Caco-2 (cell line): ENCODE data around the gene NTSR2. TPM values are rescaled to one million over a fixed set of nuclear protein-coding genes. Genes with fewer than 3 reads are reported as not detected.

Experiments used
- BruUV-seq: library from RNA; stranded (reverse); fragments of 400-500 nt; replicated peaks from 2 replicates; lab custom pipeline; 2021; lab: Mats Ljungman, UMichigan
- CTCF ChIA-PET: fragments of 300-600 bp; sonication (Branson Sonifier 250); formaldehyde crosslinking; loops from one replicate; lab custom pipeline; 2022; ENCODE audit warnings: antibody characterized with exemption; lab: Charles Lee
- POLR2A ChIA-PET: fragments of 300-600 bp; sonication (Branson Sonifier 250); formaldehyde crosslinking; loops from one replicate; lab custom pipeline; 2022; ENCODE audit warnings: antibody characterized with exemption; lab: Charles Lee
- DNase-seq, 2 experiments: peaks; one replicate each; pipeline versions ENCODE4 v3.0.0 to v3.0.0-alpha.2; 2020 to 2022
- H3K27me3 ChIP-seq: replicated peaks from 2 replicates; pipeline ENCODE4 v1.6.0; 2011; ENCODE audit warnings: low read length; ENCODE audit not compliant: control insufficient read depth, insufficient read depth
- H3K36me3 ChIP-seq: 2 replicates; pipeline ENCODE4 v1.5.1; 2011; ENCODE audit warnings: low read length; ENCODE audit not compliant: control insufficient read depth, insufficient read depth
- H3K4me1 ChIP-seq: fragments of 250-450 bp; sonication (Bioruptor Pico); 2 replicates; pipeline ENCODE4 v1.5.1; 2020; ENCODE audit warnings: mild to moderate bottlenecking
- H3K4me3 ChIP-seq: 2 replicates; pipeline ENCODE4 v1.5.1; 2011; ENCODE audit warnings: low read depth, mild to moderate bottlenecking, control low read depth, low read length
- H3K9me3 ChIP-seq: fragments of 250-450 bp; sonication (Bioruptor Pico); 2 replicates; pipeline ENCODE4 v1.5.1; 2020; ENCODE audit warnings: mild to moderate bottlenecking, moderate library complexity
- H3K27ac Mint-ChIP-seq: one replicate; pipeline ENCODE4 v1.8.0; 2022; ENCODE audit warnings: mixed read lengths; ENCODE audit not compliant: unreplicated experiment
- H3K27me3 Mint-ChIP-seq: one replicate; pipeline ENCODE4 v1.8.0; 2022; ENCODE audit warnings: mixed read lengths; ENCODE audit not compliant: insufficient read depth, unreplicated experiment
- H3K36me3 Mint-ChIP-seq: one replicate; pipeline ENCODE4 v1.8.0; 2022; ENCODE audit warnings: mild to moderate bottlenecking, mixed read lengths; ENCODE audit not compliant: insufficient read depth, unreplicated experiment
- H3K4me1 Mint-ChIP-seq: one replicate; pipeline ENCODE4 v1.8.0; 2022; ENCODE audit warnings: low read depth, mixed read lengths; ENCODE audit not compliant: unreplicated experiment
- H3K4me3 Mint-ChIP-seq: one replicate; pipeline ENCODE4 v1.8.0; 2022; ENCODE audit warnings: mild to moderate bottlenecking, moderate library complexity, mixed read lengths; ENCODE audit not compliant: unreplicated experiment
- H3K9me3 Mint-ChIP-seq: one replicate; pipeline ENCODE4 v1.8.0; 2022; ENCODE audit warnings: mixed read lengths; ENCODE audit not compliant: unreplicated experiment
- CTCF ChIP-seq, 2 experiments: fragments of 200-600 bp in 1 of 2; IDR thresholded peaks; 1 replicate in 1 of 2; 2 replicates in 1 of 2; pipeline versions ENCODE4 v1.5.1 to v1.8.0; 2011 to 2022; ENCODE audit warnings: antibody characterized with exemption in 1 of 2, control low read depth in 1 of 2, inconsistent platforms in 1 of 2, low read depth in 1 of 2, low read length in 1 of 2, mild to moderate bottlenecking in 1 of 2, moderate library complexity in 1 of 2; ENCODE audit not compliant: insufficient read depth in 1 of 2, severe bottlenecking in 1 of 2, unreplicated experiment in 1 of 2
- intact Hi-C: fragments of 100-400 bp; cut with micrococcal nuclease; formaldehyde crosslinking; loops from one replicate; pipeline ENCODE4 v1.10.0; 2022; ENCODE audit not compliant: unreplicated experiment
- total RNA-seq: library from RNA; stranded (reverse); gene quantifications from 2 replicates; pipeline ENCODE4 v1.2.3, GENCODE V29; 2022

The NTSR2 gene
- total RNA-seq, 1 experiment from 2014 or later, result not detected

DNA sequence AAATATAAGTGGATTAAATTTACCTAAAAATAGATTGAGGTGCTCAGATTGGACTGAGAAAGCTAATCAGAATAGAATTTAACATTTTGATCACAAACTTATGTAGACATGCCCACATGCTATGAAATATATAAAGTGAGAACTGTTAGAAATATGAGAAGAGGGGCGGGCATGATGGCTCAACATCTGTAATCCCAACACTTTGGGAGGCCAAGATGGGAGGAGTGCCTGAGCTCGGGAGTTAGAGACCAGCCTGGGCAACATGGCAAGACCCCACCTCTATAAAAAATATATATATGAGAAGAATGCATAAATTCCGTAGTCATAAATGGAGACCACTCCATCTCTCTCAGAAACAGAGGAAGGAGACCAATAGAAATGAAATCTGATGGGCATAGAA is 25.7 kb downstream of the NTSR2 start:
- Mint-ChIP-seq H3K27me3 (peaks cover 16% of the 10 kb centered on the region), H3K36me3 (no peaks in the 10 kb centered on the region), H3K4me1 (no peaks in the 10 kb centered on the region), H3K27ac (no peak overlapping the region), H3K4me3 (no peak overlapping the region), H3K9me3 (no peaks in the 10 kb centered on the region)
- CTCF ChIA-PET, result no interaction called here
- TF ChIP-seq CTCF (IDR thresholded peaks at IDR 0.05; ENCODE audit: insufficient read depth in 1 of 2, low read depth in 1 of 2, low read length in 1 of 2, severe bottlenecking in 1 of 2, unreplicated experiment in 1 of 2), result no peak
- no peak for DNase-seq
- no peaks in the 10 kb centered on the region for H3K4me1 ChIP-seq
- peaks cover 9% of the 10 kb centered on the region; the same call in 1 of the 2 replicates for H3K9me3 ChIP-seq
- H3K36me3 ChIP-seq, result no peaks in the 10 kb centered on the region
- intact Hi-C loops, result no loop called here
- no peaks in the 10 kb centered on the region; the same call in none of the 2 replicates for H3K27me3 ChIP-seq
- BruUV-seq, result no TSS peak
- no peak overlapping the region for H3K4me3 ChIP-seq
- POLR2A ChIA-PET, result no interaction called here

DNA sequence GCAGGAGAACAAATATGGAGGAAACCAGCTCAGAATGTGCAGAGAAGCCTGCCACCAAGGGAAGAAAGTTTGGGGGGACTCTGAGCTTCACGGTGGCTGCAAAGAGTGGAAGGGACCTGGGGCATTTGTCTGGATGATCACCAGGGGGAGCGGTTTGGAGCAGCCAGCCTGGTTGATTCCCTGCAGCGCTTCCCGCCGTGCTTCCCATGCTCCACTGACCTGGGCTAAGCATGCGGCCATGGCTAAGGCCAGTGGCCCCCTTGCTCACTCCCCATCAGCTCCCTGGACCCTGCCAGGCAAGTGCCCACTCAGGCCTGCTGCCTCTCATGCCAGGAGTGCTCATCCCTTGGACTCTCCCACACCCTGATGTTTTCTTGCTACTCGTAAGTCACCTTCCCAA is 27.0 kb downstream of the NTSR2 start:
- Mint-ChIP-seq H3K4me1 (no peaks in the 10 kb centered on the region), H3K27me3 (peaks cover 16% of the 10 kb centered on the region), H3K36me3 (no peaks in the 10 kb centered on the region), H3K4me3 (no peak overlapping the region), H3K27ac (no peak overlapping the region), H3K9me3 (no peaks in the 10 kb centered on the region)
- POLR2A ChIA-PET, result no interaction called here
- DNase-seq, result no peak
- no peak for TF ChIP-seq CTCF (IDR thresholded peaks at IDR 0.05; ENCODE audit: insufficient read depth in 1 of 2, low read depth in 1 of 2, low read length in 1 of 2, severe bottlenecking in 1 of 2, unreplicated experiment in 1 of 2)
- Histone ChIP-seq H3K4me3 (no peak overlapping the region), H3K4me1 (no peaks in the 10 kb centered on the region), H3K9me3 (peaks cover 9% of the 10 kb centered on the region; the same call in 1 of the 2 replicates), H3K36me3 (no peaks in the 10 kb centered on the region), H3K27me3 (no peaks in the 10 kb centered on the region; the same call in none of the 2 replicates)
- CTCF ChIA-PET, result no interaction called here
- BruUV-seq, result no TSS peak
- intact Hi-C loops, result loop anchor here (1.0 kb wide), 1 partner anchor 39 kb away; no protein-coding TSS in a partner anchor

- ChIA-PET POLR2A (no interaction called here), CTCF (no interaction called here)
- Histone ChIP-seq H3K4me1 (no peaks in the 10 kb centered on the region), H3K36me3 (no peaks in the 10 kb centered on the region), H3K9me3 (0 out of 2 replicates have a peak, but pooled peaks cover 4% of the 10 kb centered on the region), H3K4me3 (no peak overlapping the region), H3K27me3 (no peaks in the 10 kb centered on the region; the same call in 1 of the 2 replicates)
- Mint-ChIP-seq H3K27ac (no peak overlapping the region), H3K9me3 (no peaks in the 10 kb centered on the region), H3K36me3 (peaks cover 5% of the 10 kb centered on the region), H3K4me1 (no peaks in the 10 kb centered on the region), H3K4me3 (no peak overlapping the region), H3K27me3 (peaks cover 19% of the 10 kb centered on the region)
- intact Hi-C loops, result no loop called here
- TF ChIP-seq CTCF (IDR thresholded peaks at IDR 0.05; ENCODE audit: insufficient read depth in 1 of 2, low read depth in 1 of 2, low read length in 1 of 2, severe bottlenecking in 1 of 2, unreplicated experiment in 1 of 2), result no peak
- no TSS peak for BruUV-seq
- DNase-seq, result no peak
Observed at GRCh38 chr2:11640132-11640531, 29.9 kb downstream of the NTSR2 start.
